GM12875 (cell line): ENCODE measurements around the gene PBX1.

Experiments used
- H3K4me3 ChIP-seq: one replicate; pipeline ENCODE4 v1.5.1; 2011; ENCODE audit warnings: low read depth, low read length, control low read depth
- CTCF ChIP-seq: IDR thresholded peaks from 2 replicates; pipeline ENCODE4 v1.5.1; 2011; ENCODE audit warnings: low read depth, mild to moderate bottlenecking, control low read depth, inconsistent platforms, low read length, moderate library complexity, borderline replicate concordance; ENCODE audit not compliant: insufficient read depth

Gene PBX1

GRCh38 chr1:164563721-164564360 is 4.9 kb downstream of the PBX1 start:
- H3K4me3 ChIP-seq = no peak overlapping the region
- TF ChIP-seq CTCF = no peak

GRCh38 chr1:164564378-164564777 is 5.4 kb downstream of the PBX1 start:
- H3K4me3 ChIP-seq = no peak overlapping the region
- TF ChIP-seq CTCF = no peak

GRCh38 chr1:164565357-164565756 is 6.4 kb downstream of the PBX1 start:
- no peak for TF ChIP-seq CTCF

GRCh38 chr1:164567774-164568173 is 8.8 kb downstream of the PBX1 start:
- H3K4me3 ChIP-seq = no peak overlapping the region
- no peak for TF ChIP-seq CTCF

More at GRCh38 chr1:164565357-164565756, 6.4 kb downstream of the PBX1 start:
- no peak overlapping the region for H3K4me3 ChIP-seq

GRCh38 chr1:164569241-164569640 is 10.3 kb downstream of the PBX1 start:
- no peak overlapping the region for H3K4me3 ChIP-seq
- no peak for TF ChIP-seq CTCF

- H3K4me3 ChIP-seq = no peak overlapping the region
- no peak for TF ChIP-seq CTCF
Observed at GRCh38 chr1:164569866-164570265, 10.9 kb downstream of the PBX1 start.

GRCh38 chr1:164571333-164571732 is 12.3 kb downstream of the PBX1 start:
- no peak for TF ChIP-seq CTCF
- H3K4me3 ChIP-seq = no peak overlapping the region
